HG02798 (cell line): Measurements from ENCODE around the gene TADA3.
A peak's percentile ranks its signal among the peaks of the same experiment; 100 is the strongest.

Experiments
- ATAC-seq: cut with Tn5 transposase; IDR thresholded peaks from one replicate; pipeline ENCODE4 v1.9.1; 2021; ENCODE audit warnings: mild to moderate bottlenecking; ENCODE audit not compliant: unreplicated experiment, poor library complexity

The TADA3 gene

DNA sequence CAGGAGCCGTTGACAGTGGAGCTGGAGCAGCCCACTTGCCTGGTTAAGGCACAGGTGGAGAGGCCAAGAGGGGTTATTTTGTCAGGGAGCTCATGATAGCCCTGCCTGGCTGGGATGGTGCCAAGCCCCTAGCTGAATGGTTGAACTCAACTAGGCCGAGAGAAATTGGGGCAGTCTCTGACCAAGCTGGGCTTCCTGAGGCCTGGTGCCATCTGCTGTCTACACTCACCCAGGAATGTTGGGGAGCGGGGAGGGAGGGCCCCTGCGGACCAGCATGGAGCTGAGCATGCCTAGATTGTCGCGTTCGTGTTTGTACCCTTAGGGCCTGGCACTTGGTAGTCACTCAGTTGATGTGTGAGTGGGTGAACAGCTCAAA lies 59.5 kb downstream of the TADA3 start:
- ATAC-seq, result no peak

DNA sequence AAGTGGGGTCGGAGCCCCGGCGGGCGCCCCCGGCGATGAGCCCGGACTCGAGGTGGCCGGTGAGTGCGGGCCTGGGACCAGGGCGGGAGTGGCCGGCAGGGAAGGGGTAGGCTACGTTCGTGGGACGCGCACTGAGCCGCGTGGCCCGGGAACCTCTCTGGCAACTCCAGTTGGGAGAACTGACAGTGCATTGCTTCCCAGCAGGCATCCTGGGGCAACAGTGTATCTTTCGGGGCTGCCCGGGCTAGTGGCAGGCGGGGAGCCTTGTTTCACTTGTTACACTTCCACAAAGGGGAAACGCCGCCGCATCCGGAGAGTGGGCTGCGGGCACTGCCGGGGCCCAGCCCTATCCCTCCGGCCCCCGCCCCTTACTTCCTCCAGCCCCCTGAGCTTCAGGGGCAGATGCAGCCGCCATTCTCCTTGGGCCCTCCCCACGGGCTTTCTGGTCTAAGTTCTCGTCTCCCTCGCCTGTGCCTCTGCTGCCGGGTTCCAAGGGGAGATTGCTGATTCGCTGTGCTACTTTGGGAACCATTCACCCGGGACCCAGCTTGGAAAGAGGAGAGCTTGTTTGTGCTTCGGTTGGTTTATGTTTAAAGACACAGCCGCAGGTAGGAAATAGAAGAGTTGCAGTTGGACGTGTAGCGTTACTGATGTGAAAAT lies 60.1 kb downstream of the TADA3 start:
- ATAC-seq, result peak; percentile 2

DNA sequence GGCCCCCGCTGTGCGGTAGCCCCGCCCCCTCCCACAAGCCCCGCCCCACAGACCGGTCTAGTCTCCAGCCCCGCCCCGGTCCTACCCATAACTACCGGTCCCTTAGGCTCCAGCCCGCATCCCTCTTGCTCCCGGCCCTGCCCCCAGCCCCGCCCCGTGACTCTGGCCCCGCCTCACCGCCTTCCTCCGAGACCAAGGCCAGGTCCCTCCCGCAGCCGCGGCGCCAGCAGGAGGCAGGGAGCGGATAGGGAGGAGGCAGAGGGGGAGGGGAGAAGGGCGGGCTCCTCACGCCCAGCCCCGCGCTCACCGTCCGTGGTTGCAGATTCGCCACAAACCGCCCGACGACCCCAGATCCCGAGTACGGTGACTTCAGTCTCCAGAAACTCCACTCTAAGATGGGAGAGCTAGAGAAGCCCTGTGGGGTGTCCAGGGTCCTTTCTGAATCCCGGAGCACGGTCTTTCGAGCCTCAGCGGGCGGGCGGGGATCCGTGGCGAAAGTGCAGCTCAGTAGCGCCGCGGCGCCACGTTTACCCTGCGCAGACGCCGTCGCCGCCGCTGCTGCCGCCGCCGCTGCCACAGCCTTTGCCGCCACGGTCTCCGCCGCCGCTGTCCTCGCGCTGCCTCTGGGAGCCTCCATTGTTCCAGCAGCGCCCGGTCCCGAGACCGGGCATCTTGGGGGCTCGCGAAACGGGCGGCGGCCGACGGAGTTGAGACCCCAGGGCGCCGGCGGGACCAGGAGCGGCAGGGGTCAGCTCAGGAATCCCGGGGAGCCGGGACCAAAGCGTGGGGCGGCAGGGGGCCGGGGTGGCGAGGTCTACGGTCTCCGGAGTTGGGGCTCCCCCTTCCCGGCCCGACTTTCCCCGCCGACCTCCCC lies 60.8 kb downstream of the TADA3 start, which contains the start of gene BRPF1:
Gene BRPF1 (plus strand): TSS at position 530 of the 874 bp plus-strand sequence. CDS start 2,406 bp downstream, outside the sequence.
- peak; percentile 95 for ATAC-seq

DNA sequence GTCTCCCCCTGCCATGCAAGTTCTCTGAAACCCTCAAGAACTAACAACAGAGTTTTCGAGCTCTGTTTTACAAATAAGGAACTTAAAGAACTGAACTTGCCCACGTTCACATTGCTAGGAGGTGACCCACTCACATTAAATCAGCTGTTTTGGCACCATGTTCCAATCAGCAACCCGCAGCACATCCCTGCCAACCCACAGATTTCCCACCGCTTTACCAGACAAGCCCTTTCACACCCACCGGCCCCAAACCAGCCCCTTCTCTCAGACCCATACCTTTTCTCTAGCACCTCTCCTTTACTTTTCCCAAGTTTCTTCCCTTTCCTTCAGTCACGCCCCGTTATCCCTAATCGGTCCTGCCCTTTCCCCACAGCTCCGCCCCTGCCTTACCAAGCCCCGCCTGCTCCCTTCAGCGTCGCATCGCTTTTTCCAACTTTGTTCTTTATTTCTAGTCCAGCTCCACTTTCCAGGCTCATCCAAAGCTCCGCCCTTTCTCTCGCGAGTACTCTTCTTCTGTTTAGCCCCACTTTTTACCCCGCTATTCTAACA lies 61.5 kb downstream of the TADA3 start:
- ATAC-seq, result peak; percentile 47
